Cardiac muscle cell (in vitro differentiated cells and primary cell): ENCODE measurements around the gene FABP6. TPM values are rescaled to one million over a fixed set of nuclear protein-coding genes. Genes with fewer than 3 reads are reported as not detected.

ENCODE experiments used
- DNase-seq, 2 donors: peaks; one replicate each; pipeline versions ENCODE4 v3.0.0 to v3.0.0-alpha.2; 2010 to 2017; ENCODE audit warnings: low read depth in 1 of 2, low spot score in 1 of 2
- H3K27ac ChIP-seq: fragments of 200-600 bp; sonication (generic); 2 replicates; pipeline ENCODE4 v1.5.1; 2016
- H3K27me3 ChIP-seq: fragments of 200-600 bp; sonication (generic); 2 replicates; pipeline ENCODE4 v1.6.0; 2016; ENCODE audit warnings: control low read depth
- H3K36me3 ChIP-seq: fragments of 200-600 bp; sonication (generic); 2 replicates; pipeline ENCODE4 v1.5.1; 2016; ENCODE audit warnings: control low read depth
- H3K4me1 ChIP-seq: fragments of 200-600 bp; sonication (generic); 2 replicates; pipeline ENCODE4 v1.8.1; 2017; ENCODE audit warnings: low read depth, mild to moderate bottlenecking, mixed run types
- H3K4me3 ChIP-seq: fragments of 200-600 bp; sonication (generic); 2 replicates; pipeline ENCODE4 v1.5.1; 2016; ENCODE audit warnings: mild to moderate bottlenecking
- H3K9me3 ChIP-seq: fragments of 200-600 bp; sonication (generic); 2 replicates; pipeline ENCODE4 v1.5.1; 2017; ENCODE audit warnings: low read depth, mild to moderate bottlenecking, control low read depth
- CTCF ChIP-seq: IDR thresholded peaks from 2 replicates; pipeline ENCODE4 v1.5.1; 2012; ENCODE audit warnings: low read depth, mild to moderate bottlenecking, low read length
- polyA plus RNA-seq: library from polyadenylated mRNA; unstranded; fragments of >200 nt; fragmentation: Nextera tagmentation; extraction: Ambion mirVana; gene quantifications from 2 replicates; pipeline ENCODE4 v1.2.1, GENCODE V29; 2016
- total RNA-seq: library from RNA; depleted of rRNA; stranded (reverse); fragments of >200 nt; gene quantifications from 2 replicates; pipeline ENCODE4 v1.2.3, GENCODE V29; 2016

The FABP6 gene
- total and polyA plus RNA-seq, 2 experiments from 2014 or later, result 0.34 TPM; not detected in 1

- Histone ChIP-seq H3K36me3 (no peaks in the 10 kb centered on the region), H3K27ac (no peak overlapping the region), H3K27me3 (no peaks in the 10 kb centered on the region), H3K9me3 (no peaks in the 10 kb centered on the region), H3K4me3 (no peak overlapping the region), H3K4me1 (peaks cover 46% of the 10 kb centered on the region)
- no peak for DNase-seq
- no peak for TF ChIP-seq CTCF
Measured at GRCh38 chr5:160266044-160266443, 36.7 kb downstream of the FABP6 start.

GRCh38 chr5:160266752-160267345 is 37.5 kb downstream of the FABP6 start:
- no peak for TF ChIP-seq CTCF
- H3K4me3 ChIP-seq, result no peak overlapping the region
- no peaks in the 10 kb centered on the region for H3K9me3 ChIP-seq
- H3K36me3 ChIP-seq, result no peaks in the 10 kb centered on the region
- peak in 1 of 2 donors; percentile 56 for DNase-seq
- H3K27ac ChIP-seq, result no peak overlapping the region
- H3K4me1 ChIP-seq, result peaks cover 46% of the 10 kb centered on the region
- no peaks in the 10 kb centered on the region for H3K27me3 ChIP-seq

GRCh38 chr5:160268121-160268520 is 38.8 kb downstream of the FABP6 start:
- H3K27me3 ChIP-seq, result no peaks in the 10 kb centered on the region
- H3K4me1 ChIP-seq, result peaks cover 45% of the 10 kb centered on the region
- no peaks in the 10 kb centered on the region for H3K9me3 ChIP-seq
- H3K36me3 ChIP-seq, result no peaks in the 10 kb centered on the region
- no peak overlapping the region for H3K27ac ChIP-seq
- H3K4me3 ChIP-seq, result no peak overlapping the region
- TF ChIP-seq CTCF, result no peak
- DNase-seq, result no peak

GRCh38 chr5:160269017-160269416 is 39.7 kb downstream of the FABP6 start:
- Histone ChIP-seq H3K27me3 (no peaks in the 10 kb centered on the region), H3K9me3 (no peaks in the 10 kb centered on the region), H3K27ac (no peak overlapping the region), H3K4me1 (peaks cover 39% of the 10 kb centered on the region), H3K4me3 (no peak overlapping the region), H3K36me3 (no peaks in the 10 kb centered on the region)
- no peak for TF ChIP-seq CTCF
- DNase-seq, result peak in 1 of 2 donors; percentile 94

- Histone ChIP-seq H3K9me3 (no peaks in the 10 kb centered on the region), H3K27ac (peak overlapping the region; percentile 80), H3K36me3 (peaks cover 1% of the 10 kb centered on the region), H3K4me1 (peaks cover 38% of the 10 kb centered on the region), H3K27me3 (no peaks in the 10 kb centered on the region), H3K4me3 (no peak overlapping the region)
- DNase-seq, result no peak
- no peak for TF ChIP-seq CTCF
Measured at GRCh38 chr5:160270704-160271103, 41.4 kb downstream of the FABP6 start.

- Histone ChIP-seq H3K36me3 (peaks cover 4% of the 10 kb centered on the region), H3K9me3 (no peaks in the 10 kb centered on the region), H3K27me3 (no peaks in the 10 kb centered on the region), H3K27ac (peak overlapping the region; percentile 80), H3K4me3 (no peak overlapping the region), H3K4me1 (peaks cover 37% of the 10 kb centered on the region)
- DNase-seq, result peak; percentile 18 to 55
- TF ChIP-seq CTCF, result no peak
Measured at GRCh38 chr5:160271396-160271795, 42.1 kb downstream of the FABP6 start.
